SK-N-SH (cell line): ENCODE data around the gene SOX2. TPM values are rescaled to one million over a fixed set of nuclear protein-coding genes. Genes with fewer than 3 reads are reported as not detected.

Source experiments
- CTCF ChIA-PET: fragments of 300-600, 350-600 bp; formaldehyde crosslinking; extraction: SDS; loops from one replicate; lab custom pipeline; 2021; lab: Yijun Ruan, JAX
- POLR2A ChIA-PET: fragments of 350-600 bp; sonication (Branson Sonifier 250); formaldehyde crosslinking; extraction: SDS; loops from one replicate; lab custom pipeline; 2020; ENCODE audit warnings: antibody characterized with exemption, inconsistent platforms; lab: Yijun Ruan, JAX
- DNase-seq: peaks from one replicate; pipeline ENCODE4 v3.0.0; 2012
- H2AFZ ChIP-seq: fragments of 200-600 bp; sonication (generic); 2 replicates; pipeline ENCODE4 v1.8.1; 2016; ENCODE audit warnings: antibody characterized with exemption, mild to moderate bottlenecking, low read depth
- H3F3A ChIP-seq: fragments of 200-600 bp; sonication (generic); replicated peaks from 2 replicates; pipeline ENCODE3; 2016; ENCODE audit warnings: antibody characterized with exemption, mild to moderate bottlenecking; ENCODE audit not compliant: insufficient read depth
- H3K27ac ChIP-seq, 2 experiments: fragments of 200-500 bp in 1 of 2; fragments of 200-600 bp in 1 of 2; sonication (Bioruptor generic) in 1 of 2; sonication (generic), shearing (Covaris generic) in 1 of 2; 2 replicates each; pipeline versions ENCODE4 v1.5.1 to v1.6.1; 2014 to 2016; ENCODE audit warnings: low read depth in 2 of 2, inconsistent platforms in 1 of 2, low read length in 1 of 2, mild to moderate bottlenecking in 1 of 2, mixed read lengths in 1 of 2
- H3K27me3 ChIP-seq: fragments of 200-600 bp; sonication (generic), shearing (Covaris generic); 2 replicates; pipeline ENCODE4 v1.6.1; 2016; ENCODE audit warnings: mixed run types; ENCODE audit not compliant: insufficient read depth
- H3K36me3 ChIP-seq, 2 experiments: fragments of 200-500 bp in 1 of 2; fragments of 200-600 bp in 1 of 2; sonication (Bioruptor generic) in 1 of 2; sonication (generic) in 1 of 2; replicated peaks in 1 of 2; 2 replicates each; pipeline versions ENCODE3 to v1.5.1; 2014 to 2016; ENCODE audit warnings: low read length in 1 of 2, mild to moderate bottlenecking in 1 of 2; ENCODE audit not compliant: insufficient read depth in 2 of 2, control insufficient read depth in 1 of 2
- H3K4me1 ChIP-seq, 2 experiments: fragments of 200-500 bp in 1 of 2; fragments of 200-600 bp in 1 of 2; sonication (Bioruptor generic) in 1 of 2; sonication (generic), shearing (Covaris generic) in 1 of 2; 2 replicates each; pipeline versions ENCODE4 v1.5.1 to v1.6.1; 2014 to 2016; ENCODE audit warnings: low read depth in 1 of 2, low read length in 1 of 2, mixed run types in 1 of 2; ENCODE audit not compliant: insufficient read depth in 2 of 2, control insufficient read depth in 1 of 2
- H3K4me2 ChIP-seq: fragments of 200-600 bp; sonication (generic), shearing (Covaris generic); 2 replicates; pipeline ENCODE4 v1.6.1; 2017; ENCODE audit warnings: mixed run types
- H3K4me3 ChIP-seq, 2 experiments: fragments of 200-500 bp in 1 of 2; fragments of 200-600 bp in 1 of 2; sonication (Bioruptor generic) in 1 of 2; sonication (generic), shearing (Covaris generic) in 1 of 2; 2 replicates each; pipeline versions ENCODE4 v1.5.1 to v1.8.1; 2014 to 2016; ENCODE audit warnings: low read depth in 2 of 2, inconsistent platforms in 1 of 2, low read length in 1 of 2, mild to moderate bottlenecking in 1 of 2, mixed read lengths in 1 of 2, moderate library complexity in 1 of 2
- H3K79me2 ChIP-seq: fragments of 200-600 bp; sonication (generic); 2 replicates; pipeline ENCODE4 v1.8.1; 2017; ENCODE audit warnings: mild to moderate bottlenecking; ENCODE audit not compliant: insufficient read depth
- H3K9ac ChIP-seq: fragments of 200-600 bp; sonication (generic); 2 replicates; pipeline ENCODE4 v1.6.1; 2017; ENCODE audit warnings: mixed run types
- H3K9me2 ChIP-seq: fragments of 200-600 bp; sonication (generic); 2 replicates; pipeline ENCODE4 v1.6.1; 2017; ENCODE audit warnings: mixed run types
- H3K9me3 ChIP-seq: fragments of 200-600 bp; sonication (generic); 2 replicates; pipeline ENCODE4 v1.6.1; 2017; ENCODE audit warnings: mixed run types, mild to moderate bottlenecking, moderate library complexity
- H4K20me1 ChIP-seq: fragments of 200-600 bp; sonication (generic); 2 replicates; pipeline ENCODE4 v1.6.1; 2017; ENCODE audit warnings: mild to moderate bottlenecking, mixed run types; ENCODE audit not compliant: insufficient read depth
- ELF1 ChIP-seq: IDR thresholded peaks from 2 replicates; pipeline ENCODE4 v1.4.0; 2012
- EP300 ChIP-seq, 2 experiments: IDR thresholded peaks; 2 replicates each; pipeline versions ENCODE4 v1.4.0 to v1.6.1; 2012; ENCODE audit warnings: borderline replicate concordance in 1 of 2, low read depth in 1 of 2, low read length in 1 of 2
- JUND ChIP-seq: IDR thresholded peaks from 2 replicates; pipeline ENCODE4 v1.4.0; 2012
- MXI1 ChIP-seq: IDR thresholded peaks from 2 replicates; pipeline ENCODE4 v1.6.1; 2012; ENCODE audit warnings: mild to moderate bottlenecking, low read depth, low read length, improper control_type of control experiment
- NRF1 ChIP-seq: IDR thresholded peaks from 2 replicates; pipeline ENCODE4 v1.6.1; 2012; ENCODE audit warnings: low read depth, mild to moderate bottlenecking, low read length
- RFX5 ChIP-seq: IDR thresholded peaks from 2 replicates; pipeline ENCODE4 v1.6.1; 2012; ENCODE audit warnings: mild to moderate bottlenecking, improper control_type of control experiment, low read length
- WGBS: methylation state at CpG from one replicate; pipeline ENCODE4 v1.1.6; 2017; ENCODE audit warnings: low lambda C conversion rate; 5-methylcytosine and 5-hydroxymethylcytosine counted together
- polyA plus RNA-seq, 3 experiments: library from polyadenylated mRNA; depleted of rRNA; stranded (reverse); fragments of >200 nt; gene quantifications; 2 replicates each; pipeline ENCODE4 v1.2.3, GENCODE V29; 2012
- TF ChIP-seq, protein P1 (sequence below): fragments of 150-350 bp; IDR thresholded peaks from 2 replicates; pipeline ENCODE4 v1.6.1; 2017; ENCODE audit warnings: antibody characterized with exemption, low read length, low read depth, borderline replicate concordance
- TF ChIP-seq, protein P2 (sequence below): IDR thresholded peaks from 2 replicates; pipeline ENCODE4 v1.4.0; 2012; ENCODE audit warnings: low read depth
- TF ChIP-seq, protein P3 (sequence below): IDR thresholded peaks from 2 replicates; pipeline ENCODE4; 2012

SOX2 gene
- polyA plus RNA-seq, 1 of the 3 experiments (the other 2 are of a cell fraction) = 0.13 TPM

DNA sequence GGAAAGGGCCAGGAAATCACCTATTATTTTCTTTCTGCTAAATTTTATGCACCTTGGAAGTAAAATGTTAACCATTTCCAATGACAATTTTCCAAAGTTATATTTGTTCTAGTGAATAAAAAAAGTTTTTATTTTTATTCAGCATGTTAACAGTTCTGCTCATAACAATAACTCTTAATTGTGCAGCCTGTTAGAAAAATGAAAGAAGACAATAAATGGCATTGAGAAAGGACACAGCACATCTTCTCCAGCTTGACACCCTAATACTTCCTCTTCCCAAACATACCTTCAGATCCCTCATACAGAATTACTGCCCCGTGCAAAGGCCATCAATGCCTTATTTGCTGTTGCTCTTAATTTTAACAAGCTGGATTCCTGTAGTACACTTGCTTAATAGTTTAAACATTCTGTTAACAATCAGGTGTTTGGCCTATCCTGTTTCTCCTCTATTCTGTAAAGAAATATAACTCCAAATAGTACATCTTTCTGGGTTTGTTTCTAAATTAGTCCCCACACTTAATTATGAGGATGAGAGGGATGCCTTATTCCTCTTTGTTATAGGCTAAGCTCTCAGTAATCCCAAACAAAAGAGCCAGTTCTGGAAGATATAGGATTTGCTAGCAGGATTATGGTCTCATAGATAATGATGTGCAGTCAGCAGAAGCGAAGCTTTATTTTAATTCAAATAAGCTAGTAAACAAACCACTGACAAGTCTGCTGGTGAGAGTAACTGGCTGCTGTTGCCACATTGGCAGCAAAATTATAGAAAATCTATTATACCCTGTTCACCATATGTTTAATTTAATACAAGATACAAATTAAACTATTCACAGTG, 19.2 kb upstream of the SOX2 start:
- no peaks in the 10 kb centered on the region for H4K20me1 ChIP-seq
- no peaks in the 10 kb centered on the region for H3K27me3 ChIP-seq
- H3K9me2 ChIP-seq = no peaks in the 10 kb centered on the region
- CTCF ChIA-PET = interaction anchor here (0.9 kb wide), 1 partner anchor 414 kb away, joined by 4 read pairs; no protein-coding TSS in a partner anchor
- no peak for DNase-seq
- no peaks in the 10 kb centered on the region for H3F3A ChIP-seq
- TF ChIP-seq, protein P1, sequence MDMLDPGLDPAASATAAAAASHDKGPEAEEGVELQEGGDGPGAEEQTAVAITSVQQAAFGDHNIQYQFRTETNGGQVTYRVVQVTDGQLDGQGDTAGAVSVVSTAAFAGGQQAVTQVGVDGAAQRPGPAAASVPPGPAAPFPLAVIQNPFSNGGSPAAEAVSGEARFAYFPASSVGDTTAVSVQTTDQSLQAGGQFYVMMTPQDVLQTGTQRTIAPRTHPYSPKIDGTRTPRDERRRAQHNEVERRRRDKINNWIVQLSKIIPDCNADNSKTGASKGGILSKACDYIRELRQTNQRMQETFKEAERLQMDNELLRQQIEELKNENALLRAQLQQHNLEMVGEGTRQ = no peak
- TF ChIP-seq, protein P2, sequence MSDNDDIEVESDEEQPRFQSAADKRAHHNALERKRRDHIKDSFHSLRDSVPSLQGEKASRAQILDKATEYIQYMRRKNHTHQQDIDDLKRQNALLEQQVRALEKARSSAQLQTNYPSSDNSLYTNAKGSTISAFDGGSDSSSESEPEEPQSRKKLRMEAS = no peak
- TF ChIP-seq RFX5 (no peak), EP300 (IDR thresholded peaks at IDR 0.05; ENCODE audit: borderline replicate concordance in 1 of 2, low read depth in 1 of 2, low read length in 1 of 2) (no peak), MXI1 (no peak), NRF1 (no peak)
- TF ChIP-seq, protein P3, sequence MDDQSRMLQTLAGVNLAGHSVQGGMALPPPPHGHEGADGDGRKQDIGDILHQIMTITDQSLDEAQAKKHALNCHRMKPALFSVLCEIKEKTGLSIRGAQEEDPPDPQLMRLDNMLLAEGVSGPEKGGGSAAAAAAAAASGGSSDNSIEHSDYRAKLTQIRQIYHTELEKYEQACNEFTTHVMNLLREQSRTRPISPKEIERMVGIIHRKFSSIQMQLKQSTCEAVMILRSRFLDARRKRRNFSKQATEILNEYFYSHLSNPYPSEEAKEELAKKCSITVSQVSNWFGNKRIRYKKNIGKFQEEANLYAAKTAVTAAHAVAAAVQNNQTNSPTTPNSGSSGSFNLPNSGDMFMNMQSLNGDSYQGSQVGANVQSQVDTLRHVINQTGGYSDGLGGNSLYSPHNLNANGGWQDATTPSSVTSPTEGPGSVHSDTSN = no peak
- no peak overlapping the region for H3K27ac ChIP-seq
- no peak overlapping the region for H3K4me2 ChIP-seq
- H2AFZ ChIP-seq = no peak overlapping the region
- no peaks in the 10 kb centered on the region for H3K9me3 ChIP-seq
- no peaks in the 10 kb centered on the region for H3K36me3 ChIP-seq
- no peaks in the 10 kb centered on the region for H3K79me2 ChIP-seq
- WGBS = 50% methylated on average over 2 of the region's 2 CpGs
- POLR2A ChIA-PET = no interaction called here
- H3K4me1 ChIP-seq = no peaks in the 10 kb centered on the region; a peak in 1 of 4 replicates
- no peak overlapping the region for H3K9ac ChIP-seq
- H3K4me3 ChIP-seq = no peak overlapping the region

DNA sequence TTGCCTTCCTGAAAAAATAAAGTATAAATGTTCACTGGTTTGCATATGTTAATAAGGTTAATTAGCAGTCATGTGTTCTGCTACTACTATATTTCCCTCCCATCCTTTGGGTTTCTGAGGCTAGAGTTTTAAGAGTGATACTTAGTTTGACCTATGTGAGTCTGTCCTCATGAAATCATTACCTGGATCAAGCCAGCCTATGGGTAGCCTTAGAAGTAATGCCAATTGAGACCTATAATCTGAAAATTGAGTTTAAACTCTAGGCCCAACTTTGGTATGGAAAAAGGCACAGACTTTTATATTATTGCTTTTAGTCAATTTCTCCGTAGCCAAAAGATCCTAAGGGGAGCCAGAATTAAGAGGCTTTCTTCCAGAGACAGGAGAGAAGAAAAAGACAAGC, 18.4 kb upstream of the SOX2 start:
- Histone ChIP-seq H3K4me1 (peaks cover 0 to 3% of the 10 kb centered on the region in 2 experiments; a peak in 2 of 4 replicates), H3F3A (no peaks in the 10 kb centered on the region), H3K9me3 (no peaks in the 10 kb centered on the region), H3K27ac (no peak overlapping the region), H2AFZ (no peak overlapping the region), H3K9ac (no peak overlapping the region), H3K36me3 (no peaks in the 10 kb centered on the region), H3K79me2 (no peaks in the 10 kb centered on the region), H3K9me2 (no peaks in the 10 kb centered on the region), H3K4me2 (no peak overlapping the region), H3K27me3 (no peaks in the 10 kb centered on the region), H4K20me1 (no peaks in the 10 kb centered on the region), H3K4me3 (no peak overlapping the region)
- DNase-seq = no peak
- TF ChIP-seq JUND = no peak
- TF ChIP-seq, protein P2 = no peak
- no peak for TF ChIP-seq ELF1
- ChIA-PET CTCF (interaction anchor here (0.8 to 0.9 kb wide), 2 partner anchors 414 to 933 kb away, joined by 3 to 4 read pairs; no protein-coding TSS in a partner anchor), POLR2A (no interaction called here)
- 59% methylated on average over 1 of the region's 1 CpG for WGBS
